HL-60/S4 (cell line): ENCODE measurements around the gene KLHL20.
"Not testable (repeated sequence)": the region's sequence is repeated elsewhere in the genome, so short reads cannot be mapped to it uniquely, and the experiment has no call there.

Source experiments
- in situ Hi-C: fragments of 300-500 bp; cut with MboI; formaldehyde crosslinking; loops from 2 replicates; pipeline ENCODE4 v1.14.3; 2022; ENCODE audit warnings: low sequenced_read_pairs

KLHL20 gene

GRCh38 chr1:173714759-173715537, at the start of gene KLHL20:
TSS of gene KLHL20 (plus strand) at chr1:173714981. CDS start at chr1:173716044, 1,063 bp downstream.
- in situ Hi-C loops = no loop called here

- in situ Hi-C loops = no loop called here
Observed at GRCh38 chr1:173666646-173667045, 48.1 kb upstream of the KLHL20 start.

- in situ Hi-C loops = no loop called here
Observed at GRCh38 chr1:173669491-173669941, 45.3 kb upstream of the KLHL20 start, which contains the start of gene ANKRD45. TSS of gene ANKRD45 (minus strand) at chr1:173669851. CDS start at chr1:173659418, 10,433 bp downstream.

GRCh38 chr1:173674496-173674895, 40.3 kb upstream of the KLHL20 start:
- in situ Hi-C loops = not testable (repeated sequence)

GRCh38 chr1:173680152-173680551, 34.6 kb upstream of the KLHL20 start:
- in situ Hi-C loops = not testable (repeated sequence)

- in situ Hi-C loops = no loop called here
Observed at GRCh38 chr1:173682184-173682583, 32.6 kb upstream of the KLHL20 start.

- in situ Hi-C loops = not testable (repeated sequence)
Observed at GRCh38 chr1:173683838-173684237, 30.9 kb upstream of the KLHL20 start.

- in situ Hi-C loops = not testable (repeated sequence)
Observed at GRCh38 chr1:173685121-173685520, 29.7 kb upstream of the KLHL20 start.

GRCh38 chr1:173688300-173688699, 26.5 kb upstream of the KLHL20 start:
- in situ Hi-C loops = no loop called here

- in situ Hi-C loops = no loop called here
Observed at GRCh38 chr1:173693238-173693637, 21.5 kb upstream of the KLHL20 start.

- in situ Hi-C loops = not testable (repeated sequence)
Observed at GRCh38 chr1:173701299-173701698, 13.5 kb upstream of the KLHL20 start.

GRCh38 chr1:173702736-173703135, 12.0 kb upstream of the KLHL20 start:
- in situ Hi-C loops = no loop called here

- in situ Hi-C loops = no loop called here
Observed at GRCh38 chr1:173705117-173705516, 9.7 kb upstream of the KLHL20 start.

GRCh38 chr1:173708787-173709186, 6.0 kb upstream of the KLHL20 start:
- in situ Hi-C loops = no loop called here

- in situ Hi-C loops = no loop called here
Observed at GRCh38 chr1:173714441-173714758, 381 bp upstream of the KLHL20 start.

GRCh38 chr1:173715538-173715844, 710 bp downstream of the KLHL20 start:
- in situ Hi-C loops = no loop called here

GRCh38 chr1:173717238-173717637, 2.5 kb downstream of the KLHL20 start:
- in situ Hi-C loops = no loop called here

GRCh38 chr1:173731331-173731730, 16.6 kb downstream of the KLHL20 start:
- in situ Hi-C loops = not testable (repeated sequence)

- in situ Hi-C loops = no loop called here
Observed at GRCh38 chr1:173733912-173734311, 19.1 kb downstream of the KLHL20 start.

GRCh38 chr1:173736104-173736503, 21.3 kb downstream of the KLHL20 start:
- in situ Hi-C loops = not testable (repeated sequence)

GRCh38 chr1:173742203-173742886, 27.6 kb downstream of the KLHL20 start:
- in situ Hi-C loops = no loop called here

- in situ Hi-C loops = no loop called here
Observed at GRCh38 chr1:173744651-173745050, 29.9 kb downstream of the KLHL20 start.
